Ectodermal cell (in vitro differentiated cells): ENCODE data around the gene PRSS36. TPM values are rescaled to one million over a fixed set of nuclear protein-coding genes. Genes with fewer than 3 reads are reported as not detected.
"Not testable (repeated sequence)": the region's sequence is repeated elsewhere in the genome, so short reads cannot be mapped to it uniquely, and the experiment has no call there.

Experiments used
- H3K27ac ChIP-seq: 2 replicates; pipeline ENCODE4 v1.7.0; 2013; ENCODE audit warnings: mild to moderate bottlenecking, low read depth, low read length; ENCODE audit not compliant: insufficient read depth, poor library complexity, severe bottlenecking
- H3K27me3 ChIP-seq: 2 replicates; pipeline ENCODE4 v1.7.0; 2013; ENCODE audit warnings: mild to moderate bottlenecking, low read length; ENCODE audit not compliant: insufficient read depth, control insufficient read depth, poor library complexity, severe bottlenecking
- H3K36me3 ChIP-seq: one replicate; pipeline ENCODE4 v1.7.0; 2013; ENCODE audit warnings: low read length; ENCODE audit not compliant: control insufficient read depth, insufficient read depth
- H3K4me1 ChIP-seq: one replicate; pipeline ENCODE4 v1.7.0; 2013; ENCODE audit warnings: low read length; ENCODE audit not compliant: control insufficient read depth, insufficient read depth
- H3K4me3 ChIP-seq: 2 replicates; pipeline ENCODE4 v1.7.0; 2013; ENCODE audit warnings: low read depth, low read length, control low read depth; ENCODE audit not compliant: insufficient read depth
- H3K9me3 ChIP-seq: 2 replicates; pipeline ENCODE4 v1.7.0; 2013; ENCODE audit warnings: mild to moderate bottlenecking, low read length, moderate library complexity; ENCODE audit not compliant: control insufficient read depth
- WGBS, 2 experiments: methylation state at CpG; one replicate each; pipeline ENCODE4 v1.1.7; 2013; ENCODE audit warnings: missing lambda C conversion rate in 2 of 2; 5-methylcytosine and 5-hydroxymethylcytosine counted together
- polyA plus RNA-seq, 4 experiments: library from polyadenylated mRNA; stranded (reverse); fragments of 50-300 nt; gene quantifications; one replicate each; pipeline ENCODE4 v1.2.3, GENCODE V29; 2013

The PRSS36 gene
- polyA plus RNA-seq (2013, experiment 1 of 4), result 0.98 TPM
- polyA plus RNA-seq (2013, experiment 2 of 4), result 0.82 TPM
- polyA plus RNA-seq (2013, experiment 3 of 4), result 0.59 TPM
- 1.1 TPM for polyA plus RNA-seq (2013, experiment 4 of 4)

GRCh38 chr16:31149894-31150890 is at the start of gene PRSS36:
Gene PRSS36 (minus strand): TSS chr16:31150066. CDS start chr16:31150035, 31 bp downstream.
- Histone ChIP-seq H3K36me3 (no peaks in the 10 kb centered on the region), H3K4me1 (peaks cover 5% of the 10 kb centered on the region), H3K27ac (no peak within 1 kb of the TSS), H3K4me3 (no peak within 1 kb of the TSS), H3K27me3 (peaks cover 32% of the 10 kb centered on the region), H3K9me3 (no peaks in the 10 kb centered on the region)
- 76 to 77% methylated on average over 11 of the region's 11 CpGs for whole genome bisulfite sequencing, 2 experiments

GRCh38 chr16:31199430-31200041 is 49.7 kb upstream of the PRSS36 start:
- H3K27me3 ChIP-seq, result peaks cover 40% of the 10 kb centered on the region
- H3K4me3 ChIP-seq, result no peak overlapping the region
- 94 to 96% methylated on average over 5 of the region's 5 CpGs for WGBS, 2 experiments
- H3K36me3 ChIP-seq, result peaks cover 14% of the 10 kb centered on the region
- H3K9me3 ChIP-seq, result no peaks in the 10 kb centered on the region
- H3K27ac ChIP-seq, result no peak overlapping the region
- no peaks in the 10 kb centered on the region for H3K4me1 ChIP-seq

GRCh38 chr16:31198207-31198882 is 48.5 kb upstream of the PRSS36 start:
- WGBS, 2 experiments, result 91 to 93% methylated on average over 7 of the region's 7 CpGs
- peaks cover 22% of the 10 kb centered on the region for H3K36me3 ChIP-seq

GRCh38 chr16:31196324-31197088 is 46.6 kb upstream of the PRSS36 start:
- WGBS, 2 experiments, result 94 to 95% methylated on average over 17 of the region's 17 CpGs
- Histone ChIP-seq H3K27ac (no peak overlapping the region), H3K4me3 (no peak overlapping the region), H3K36me3 (peaks cover 34% of the 10 kb centered on the region), H3K27me3 (peaks cover 10% of the 10 kb centered on the region), H3K4me1 (no peaks in the 10 kb centered on the region), H3K9me3 (no peaks in the 10 kb centered on the region)

More at GRCh38 chr16:31198207-31198882, 48.5 kb upstream of the PRSS36 start:
- Histone ChIP-seq H3K27me3 (peaks cover 28% of the 10 kb centered on the region), H3K9me3 (no peaks in the 10 kb centered on the region), H3K4me1 (no peaks in the 10 kb centered on the region), H3K4me3 (no peak overlapping the region), H3K27ac (no peak overlapping the region)

GRCh38 chr16:31195861-31196260 is 46.0 kb upstream of the PRSS36 start:
- not testable (repeated sequence) for H3K27me3 ChIP-seq, H3K9me3 ChIP-seq, H3K4me3 ChIP-seq, H3K27ac ChIP-seq, H3K4me1 ChIP-seq
- H3K36me3 ChIP-seq, result peaks cover 40% of the 10 kb centered on the region
- 95% methylated on average over 11 of the region's 11 CpGs for WGBS, 2 experiments

GRCh38 chr16:31194898-31195297 is 45.0 kb upstream of the PRSS36 start:
- Histone ChIP-seq H3K9me3 (no peaks in the 10 kb centered on the region), H3K27ac (no peak overlapping the region), H3K36me3 (peaks cover 50% of the 10 kb centered on the region), H3K27me3 (no peaks in the 10 kb centered on the region), H3K4me1 (no peaks in the 10 kb centered on the region), H3K4me3 (no peak overlapping the region)
- 94 to 95% methylated on average over 7 of the region's 7 CpGs for WGBS, 2 experiments

- Histone ChIP-seq H3K4me1 (no peaks in the 10 kb centered on the region), H3K4me3 (no peak overlapping the region), H3K27ac (no peak overlapping the region), H3K36me3 (peaks cover 60% of the 10 kb centered on the region), H3K9me3 (no peaks in the 10 kb centered on the region), H3K27me3 (no peaks in the 10 kb centered on the region)
- WGBS, 2 experiments, result 95 to 100% methylated on average over 2 of the region's 2 CpGs
Observed at GRCh38 chr16:31193874-31194273, 44.0 kb upstream of the PRSS36 start.

- no peak overlapping the region for H3K27ac ChIP-seq
- no peaks in the 10 kb centered on the region for H3K27me3 ChIP-seq
- H3K4me1 ChIP-seq, result no peaks in the 10 kb centered on the region
- WGBS, 2 experiments, result 96% methylated on average over 16 of the region's 16 CpGs
- peaks cover 66% of the 10 kb centered on the region for H3K36me3 ChIP-seq
- H3K4me3 ChIP-seq, result no peak overlapping the region
- no peaks in the 10 kb centered on the region for H3K9me3 ChIP-seq
Observed at GRCh38 chr16:31192856-31193642, 43.2 kb upstream of the PRSS36 start.
